ENCODE measurements around the gene MRGPRG.

GRCh38 chr11:3171931-3172560 lies 46.6 kb downstream of the MRGPRG start:
- no peak for TF ChIP-seq CTCF (IDR thresholded peaks at IDR 0.05; ENCODE audit: poor library complexity, severe bottlenecking)
- no peak for TF ChIP-seq POLR2AphosphoS5 (IDR thresholded peaks at IDR 0.05)
- no peak for TF ChIP-seq EZH2 (IDR thresholded peaks at IDR 0.05; ENCODE audit: borderline replicate concordance, insufficient read depth, low read length, poor library complexity, severe bottlenecking)
- no peak for TF ChIP-seq RAD21 (conservative IDR thresholded peaks at IDR 0.05)
- TF ChIP-seq TAF1 (IDR thresholded peaks at IDR 0.05; ENCODE audit: low read depth), result no peak
- TF ChIP-seq SMC3 (conservative IDR thresholded peaks at IDR 0.05; ENCODE audit: poor library complexity), result no peak
- no peak for TF ChIP-seq EP300 (conservative IDR thresholded peaks at IDR 0.05; ENCODE audit: poor library complexity, severe bottlenecking)
- no peak for TF ChIP-seq MXI1 (conservative IDR thresholded peaks at IDR 0.05; ENCODE audit: poor library complexity, severe bottlenecking)

Measured in neural cell (in vitro differentiated cells).